H54 (cell line): ENCODE results near the gene ZCCHC24.

Source experiments
- DNase-seq: peaks from one replicate; pipeline ENCODE4 v3.0.0; 2011; ENCODE audit warnings: low spot score, mixed read lengths; ENCODE audit not compliant: insufficient read length
- FAIRE-seq: peaks from 3 replicates; lab custom pipeline; 2011; peaks lifted over from hg19 to GRCh38; lab: Jason Lieb, UNC
- POLR2A ChIP-seq: IDR thresholded peaks from 2 replicates; pipeline ENCODE4 v1.6.1; 2011; ENCODE audit warnings: low read depth, mild to moderate bottlenecking, low read length

The ZCCHC24 gene

GRCh38 chr10:79435271-79436065 is 10.0 kb downstream of the ZCCHC24 start:
- TF ChIP-seq POLR2A: no peak
- no peak for DNase-seq
- no peak for FAIRE-seq

DNA sequence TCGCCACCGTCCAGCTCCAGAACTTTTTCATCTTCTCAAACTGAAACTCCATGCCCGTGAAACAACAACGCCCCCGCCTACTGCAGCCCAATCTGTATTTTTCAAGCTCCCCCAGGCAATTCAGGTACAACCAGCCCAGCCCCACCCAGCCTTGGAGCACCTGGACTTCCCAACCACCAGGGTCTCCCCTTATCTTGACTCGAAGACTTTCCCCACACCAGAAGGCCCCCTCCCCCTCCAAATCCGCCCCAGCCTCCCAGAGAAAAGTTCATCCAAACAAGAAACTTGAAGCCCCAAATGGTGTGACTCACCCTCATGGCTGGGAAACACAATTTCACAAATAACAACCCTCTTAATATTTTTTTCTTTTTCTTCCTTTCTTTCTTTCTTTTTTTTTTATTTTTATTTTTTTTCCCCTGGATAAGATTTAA is 10.6 kb downstream of the ZCCHC24 start:
- FAIRE-seq (no peak), DNase-seq (peak; percentile 62)
- TF ChIP-seq POLR2A: no peak

- FAIRE-seq (no peak), DNase-seq (no peak)
- TF ChIP-seq POLR2A: no peak
These were observed 11.2 kb downstream of the ZCCHC24 start for GRCh38 chr10:79434223-79434687.

DNA sequence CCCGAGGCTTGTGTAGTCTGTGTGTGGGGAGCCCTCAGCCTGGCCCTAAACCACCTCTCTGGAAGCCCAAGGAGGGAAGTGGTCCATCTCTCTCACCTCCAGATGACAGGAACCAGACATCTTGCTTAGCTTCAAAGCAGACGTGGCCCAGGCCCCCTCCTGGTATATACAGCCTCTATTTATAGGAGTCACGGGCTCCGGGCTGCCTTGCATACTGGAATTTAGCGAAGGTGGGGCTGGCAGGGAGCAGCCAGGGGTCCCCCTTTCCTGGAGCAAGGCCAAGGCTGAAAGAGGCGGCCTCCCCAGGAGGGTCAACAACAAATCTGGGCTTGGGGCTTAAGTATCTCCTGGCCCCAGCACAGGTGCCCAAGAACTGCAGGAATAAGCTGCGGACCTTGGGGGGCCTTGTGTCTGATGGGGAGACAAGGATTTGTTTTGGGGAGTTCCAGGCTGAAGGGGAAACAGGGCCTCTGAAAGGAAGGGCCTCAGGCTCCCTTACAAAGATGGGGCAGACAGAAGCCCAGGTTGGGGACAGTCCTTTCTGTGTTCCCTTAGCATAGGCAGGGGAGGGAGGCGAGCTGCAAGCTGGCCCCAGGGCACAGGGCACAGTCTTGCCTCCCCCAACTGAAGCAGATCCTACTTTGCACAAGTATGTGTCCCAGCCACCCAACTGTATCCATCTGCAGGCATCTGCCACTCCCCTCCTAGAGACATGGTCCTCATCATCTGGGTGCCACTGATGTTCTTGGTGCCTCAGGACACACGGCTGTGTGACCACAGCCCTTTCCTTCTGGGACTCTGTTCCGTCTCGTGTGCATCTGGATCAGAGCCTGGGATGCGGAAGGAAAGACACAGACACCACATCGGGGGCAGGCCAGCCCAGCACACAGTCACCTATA is 11.9 kb downstream of the ZCCHC24 start:
- FAIRE-seq: no peak
- no peak for DNase-seq
- TF ChIP-seq POLR2A: no peak

- TF ChIP-seq POLR2A: no peak
- DNase-seq (no peak), FAIRE-seq (no peak)
These were observed 13.3 kb downstream of the ZCCHC24 start for GRCh38 chr10:79431891-79432831.

DNA sequence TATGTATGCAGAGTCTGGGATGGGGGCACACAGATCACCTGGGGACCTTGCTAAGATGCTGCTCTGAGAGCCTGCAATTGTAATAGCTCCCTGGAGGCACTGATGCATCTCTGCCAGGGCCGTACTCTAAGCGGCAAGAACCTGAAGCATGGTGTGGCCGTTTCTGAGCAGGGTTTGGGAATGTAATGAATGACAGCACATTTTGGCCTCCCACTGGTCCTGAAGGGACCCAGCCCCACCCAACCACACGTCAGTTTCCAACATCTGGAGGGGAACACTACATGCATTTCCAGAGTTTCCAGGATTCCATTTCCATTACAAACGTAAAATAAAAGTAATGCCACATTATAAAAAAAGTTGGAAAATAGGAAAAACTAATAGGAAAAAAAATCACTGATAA is 14.0 kb downstream of the ZCCHC24 start:
- FAIRE-seq (no peak), DNase-seq (no peak)
- TF ChIP-seq POLR2A: no peak

- FAIRE-seq (no peak), DNase-seq (no peak)
- no peak for TF ChIP-seq POLR2A
These were observed 14.5 kb downstream of the ZCCHC24 start for GRCh38 chr10:79430936-79431335.

- FAIRE-seq (no peak), DNase-seq (no peak)
- no peak for TF ChIP-seq POLR2A
These were observed 15.0 kb downstream of the ZCCHC24 start for GRCh38 chr10:79430325-79430905.

DNA sequence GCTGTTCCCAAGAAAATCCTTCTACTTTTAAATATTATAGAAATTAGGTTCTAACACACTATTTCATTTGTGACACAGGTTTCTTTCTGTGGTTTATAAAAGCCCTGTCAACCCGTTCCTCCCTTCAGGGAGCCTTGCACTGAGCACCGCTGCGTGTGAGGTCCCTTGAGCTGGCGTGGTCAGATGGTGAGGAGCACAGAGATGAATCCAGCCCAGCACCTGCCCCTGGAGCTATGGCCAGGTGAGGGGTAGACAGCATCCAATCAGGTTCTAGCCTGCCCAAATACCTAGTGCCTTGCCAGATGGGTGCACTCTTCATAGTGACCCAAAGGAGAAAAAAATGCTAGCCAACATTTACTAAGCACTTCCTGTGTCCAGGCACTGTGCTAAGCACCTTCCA is 15.7 kb downstream of the ZCCHC24 start:
- FAIRE-seq (no peak), DNase-seq (no peak)
- TF ChIP-seq POLR2A: no peak

GRCh38 chr10:79427965-79428364 is 17.5 kb downstream of the ZCCHC24 start:
- FAIRE-seq: no peak
- no peak for TF ChIP-seq POLR2A
- DNase-seq: no peak

- DNase-seq (no peak), FAIRE-seq (no peak)
- no peak for TF ChIP-seq POLR2A
These were observed 20.3 kb downstream of the ZCCHC24 start for GRCh38 chr10:79425074-79425532.

DNA sequence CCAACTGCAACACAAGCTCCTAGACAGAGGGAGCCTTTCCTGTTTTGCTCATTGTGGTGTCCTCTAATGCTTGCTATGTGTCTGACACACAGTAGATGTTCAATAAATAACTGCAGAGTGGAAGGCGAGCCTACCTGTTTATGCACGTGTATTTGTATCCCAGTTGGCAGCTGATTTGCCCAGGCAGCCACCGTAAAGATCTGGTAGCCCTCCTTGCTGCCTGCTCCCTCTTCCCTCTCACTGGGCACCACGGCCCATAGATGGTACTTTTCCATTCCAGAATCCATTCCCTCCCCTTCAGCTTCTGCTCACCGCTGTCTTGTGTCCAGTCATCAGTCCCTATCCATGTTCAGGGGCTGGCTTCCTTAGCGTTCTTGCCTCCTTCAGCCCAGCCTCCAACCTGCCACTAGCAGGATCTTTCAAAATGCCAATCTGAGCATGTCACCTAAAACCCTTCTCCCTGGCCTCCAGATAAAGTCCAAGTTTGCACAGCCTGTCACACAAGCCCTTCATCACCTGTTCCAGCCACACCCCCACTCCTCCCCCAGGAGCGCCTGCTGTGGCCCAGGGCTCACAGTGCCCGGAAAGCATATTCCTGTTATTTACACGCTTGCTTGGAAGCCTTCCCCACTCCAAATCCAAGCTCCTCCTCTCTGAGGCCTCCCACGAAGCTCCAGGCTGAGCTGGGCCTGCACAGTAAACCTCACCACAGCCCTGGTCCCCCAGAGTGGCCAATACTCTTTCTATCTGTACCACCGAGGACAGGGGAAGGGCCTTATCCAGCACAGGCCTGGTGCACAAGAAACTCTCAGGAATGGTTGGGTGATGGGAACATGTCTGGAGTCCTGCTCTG is 21.0 kb downstream of the ZCCHC24 start:
- DNase-seq: no peak
- FAIRE-seq: no peak
- no peak for TF ChIP-seq POLR2A
